HG03439 (cell line): ENCODE data around the gene DNMT3A.
"Not testable (repeated sequence)": the region's sequence is repeated elsewhere in the genome, so short reads cannot be mapped to it uniquely, and the experiment has no call there.

Source experiments
- ATAC-seq: cut with Tn5 transposase; IDR thresholded peaks from one replicate; pipeline ENCODE4 v1.9.1; 2021; ENCODE audit warnings: mild to moderate bottlenecking, moderate library complexity; ENCODE audit not compliant: unreplicated experiment

DNMT3A gene

DNA sequence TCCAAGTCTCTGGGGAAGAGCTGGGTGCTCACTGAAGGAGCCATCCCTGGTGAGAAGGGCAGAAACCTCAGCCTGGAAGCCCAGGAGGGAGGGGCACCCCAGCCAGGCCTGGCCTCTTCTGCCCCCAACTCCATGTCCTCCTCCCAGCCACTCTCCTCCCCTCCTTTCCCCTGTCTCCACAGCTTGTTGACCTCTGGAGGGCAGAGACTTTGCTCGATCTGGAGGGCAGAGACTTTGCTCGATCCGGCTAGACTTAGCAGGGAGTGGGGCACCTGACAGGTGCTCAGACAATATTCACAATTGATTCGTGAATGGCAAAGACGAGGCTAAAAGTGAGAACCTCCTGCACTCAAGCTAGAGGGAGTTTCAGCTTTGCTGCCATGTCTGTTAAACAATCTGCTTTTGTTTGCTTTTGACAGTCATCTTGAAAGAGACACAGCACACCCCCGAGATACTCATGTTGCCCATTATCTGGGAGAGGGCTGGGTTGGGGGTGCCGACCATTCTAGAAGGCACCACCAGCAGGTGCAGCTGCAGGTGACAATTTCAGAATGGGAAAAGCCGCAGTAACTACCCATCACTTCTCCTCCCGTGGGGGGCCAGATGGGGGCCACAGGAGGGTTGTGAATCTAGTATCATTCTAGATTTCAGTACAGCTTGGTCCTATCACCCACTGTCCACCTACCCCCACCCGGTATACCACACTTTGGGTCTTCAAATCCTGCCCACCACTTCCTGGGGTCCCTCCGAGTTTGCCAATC is 54.8 kb downstream of the DNMT3A start:
- no peak for ATAC-seq

DNA sequence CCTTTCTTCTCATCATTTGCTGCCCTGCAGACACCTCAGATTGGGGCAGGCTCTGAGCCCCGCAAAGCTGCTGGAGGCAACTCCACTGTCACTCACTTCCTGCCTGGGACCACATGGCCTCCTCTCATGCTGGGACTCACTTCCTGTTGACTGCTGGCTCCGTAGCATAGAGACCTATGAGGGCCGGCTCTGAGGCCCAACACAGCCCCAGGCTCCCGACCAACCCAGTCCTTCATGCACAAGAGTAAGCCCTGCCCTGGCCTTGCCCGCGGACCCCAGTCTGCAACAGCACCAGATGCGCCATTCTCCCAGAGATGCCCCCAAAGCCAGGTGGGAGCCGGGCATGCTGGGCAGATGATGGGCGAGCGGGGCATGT is 55.7 kb downstream of the DNMT3A start:
- ATAC-seq: no peak

DNA sequence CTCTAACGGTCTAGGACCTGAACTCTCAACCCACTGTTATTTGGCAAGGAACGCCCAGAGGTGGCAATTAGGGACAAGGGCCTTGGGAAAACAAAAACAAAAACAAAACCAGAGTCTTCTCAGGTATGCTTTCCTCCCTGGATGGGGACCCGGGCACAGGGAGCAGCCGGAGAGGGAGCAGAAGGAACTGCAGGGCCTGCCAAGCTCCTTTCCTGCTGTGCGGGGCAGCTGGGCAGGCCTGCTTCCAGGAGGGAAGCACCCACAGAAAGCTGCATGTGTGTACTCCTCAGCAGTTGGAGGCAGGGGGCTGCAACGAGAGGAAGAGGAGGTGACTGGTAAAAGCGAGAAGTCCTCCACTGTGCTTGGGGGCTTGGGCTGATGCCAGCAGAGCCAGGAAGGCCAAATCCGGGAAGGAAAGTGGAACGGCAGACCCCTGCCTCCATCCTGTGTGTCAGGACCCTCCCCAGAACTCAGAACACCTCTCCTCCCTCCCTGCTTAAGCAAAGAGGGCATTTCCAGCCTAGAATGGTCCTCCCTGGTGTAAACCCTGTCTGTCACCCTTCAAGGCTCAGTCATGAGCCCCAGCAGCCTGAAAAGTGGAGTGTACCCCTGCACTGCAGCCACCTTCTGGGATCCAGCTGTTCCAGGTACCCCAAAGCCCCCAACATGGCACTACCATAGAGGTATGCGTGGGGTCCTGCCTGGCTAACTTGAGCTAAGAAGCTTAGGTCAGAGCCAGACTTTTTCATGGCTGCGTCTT is 56.3 kb downstream of the DNMT3A start:
- no peak for ATAC-seq

DNA sequence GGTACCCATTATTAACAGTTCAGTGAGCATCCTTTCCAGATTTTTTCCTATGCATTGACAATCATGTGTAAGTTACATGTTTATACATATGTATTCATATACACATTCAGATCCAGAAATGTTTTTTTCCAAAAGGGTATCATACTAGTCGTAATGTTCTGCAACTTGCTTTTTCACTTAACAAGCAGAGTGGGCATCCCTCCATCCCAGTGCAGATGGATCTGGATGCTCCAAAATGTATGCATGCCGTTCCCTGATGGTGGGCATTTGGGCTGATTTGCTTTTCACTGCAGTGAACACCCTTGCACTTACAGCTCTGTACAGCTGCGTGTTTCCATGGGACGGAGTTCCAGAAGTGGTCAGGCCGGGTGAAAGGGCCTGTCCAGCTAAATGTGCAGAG is 57.0 kb downstream of the DNMT3A start:
- no peak for ATAC-seq

DNA sequence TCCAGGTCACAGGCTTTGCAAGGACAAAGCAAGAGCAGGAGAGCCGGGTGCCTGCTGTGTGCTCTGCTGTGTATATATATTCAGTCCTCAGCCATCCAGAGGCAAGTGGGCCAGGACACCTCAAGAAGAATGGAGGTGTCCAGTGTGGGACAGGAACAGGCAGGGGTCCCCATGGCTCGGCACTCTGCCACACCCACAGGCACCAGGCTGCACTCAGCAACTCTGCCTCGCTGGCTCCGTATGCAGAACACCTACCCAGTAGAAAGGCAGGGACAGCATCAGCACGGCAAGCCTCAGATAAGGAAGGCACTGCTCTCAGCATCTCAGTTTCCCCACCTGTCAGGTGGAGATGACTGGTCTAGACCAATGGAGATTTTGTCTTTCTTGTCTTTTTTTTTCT is 57.8 kb downstream of the DNMT3A start:
- ATAC-seq: no peak

DNA sequence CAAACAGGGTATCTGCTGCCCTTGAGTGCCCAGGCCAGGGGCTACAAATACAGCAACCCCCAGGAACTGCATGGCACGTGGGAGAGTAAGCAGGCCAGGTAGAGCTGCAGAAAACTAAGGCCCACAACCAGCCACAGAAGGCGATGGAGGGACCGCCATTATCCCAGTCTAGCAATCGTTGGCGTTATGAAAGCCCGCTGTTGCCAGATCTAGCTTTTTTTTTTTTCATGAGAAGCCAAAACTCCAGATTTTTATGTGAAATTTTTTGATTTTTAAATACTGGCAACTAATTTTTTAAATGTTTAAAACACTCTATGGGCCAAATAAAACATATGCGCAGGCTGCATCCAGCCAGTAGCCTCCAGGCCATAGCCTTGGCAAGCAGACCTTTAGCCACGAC is 59.8 kb downstream of the DNMT3A start:
- ATAC-seq: no peak

DNA sequence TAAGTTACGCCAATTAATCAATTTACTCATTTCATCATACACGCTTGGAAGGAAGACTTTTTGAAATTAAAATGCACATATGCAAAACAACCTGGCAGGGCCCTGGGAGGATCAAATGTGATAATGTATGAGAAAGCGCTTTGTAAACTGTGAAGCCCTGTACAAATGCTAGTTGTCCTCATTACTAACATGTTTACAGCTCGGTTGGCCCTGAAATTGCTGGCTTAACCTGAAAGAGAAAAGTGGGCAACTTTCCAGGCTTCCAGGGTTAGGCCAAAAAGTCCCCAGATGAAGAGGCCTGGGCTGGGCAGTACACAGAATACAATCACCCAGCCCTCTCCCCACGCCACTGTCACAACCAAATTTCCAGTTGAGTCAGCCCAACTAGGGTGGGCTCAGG is 60.2 kb downstream of the DNMT3A start:
- ATAC-seq: no peak

DNA sequence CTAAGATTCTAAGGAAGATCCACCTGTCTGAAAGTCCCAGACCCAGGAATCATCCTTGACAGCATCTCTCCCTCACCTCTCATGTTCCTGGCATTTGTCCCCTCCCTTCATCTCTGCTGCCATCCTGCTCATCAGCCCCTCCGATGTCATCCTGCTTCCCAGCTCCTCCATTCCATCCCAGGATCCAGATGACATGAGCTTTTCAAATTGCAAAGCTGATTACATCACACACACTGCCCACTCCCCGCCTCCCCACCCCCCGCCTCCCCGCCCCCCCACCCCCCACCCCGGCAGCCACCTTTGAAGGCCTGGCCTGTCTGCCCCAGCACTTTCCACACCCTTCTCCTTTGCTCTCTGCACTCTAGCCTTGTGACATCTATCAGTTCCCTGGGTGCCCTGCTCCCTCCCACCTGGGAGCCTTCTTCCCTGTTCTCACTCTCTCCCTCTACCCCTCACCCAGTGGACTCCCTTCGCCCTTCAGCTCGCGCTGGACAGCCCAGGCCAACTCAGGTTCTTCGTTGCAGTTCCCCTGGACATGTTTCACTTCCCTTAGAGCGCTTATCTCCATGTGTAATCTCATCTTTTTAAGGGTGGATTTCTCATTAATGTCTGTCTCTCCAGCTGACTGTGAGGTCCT is 61.6 kb downstream of the DNMT3A start:
- ATAC-seq: no peak

DNA sequence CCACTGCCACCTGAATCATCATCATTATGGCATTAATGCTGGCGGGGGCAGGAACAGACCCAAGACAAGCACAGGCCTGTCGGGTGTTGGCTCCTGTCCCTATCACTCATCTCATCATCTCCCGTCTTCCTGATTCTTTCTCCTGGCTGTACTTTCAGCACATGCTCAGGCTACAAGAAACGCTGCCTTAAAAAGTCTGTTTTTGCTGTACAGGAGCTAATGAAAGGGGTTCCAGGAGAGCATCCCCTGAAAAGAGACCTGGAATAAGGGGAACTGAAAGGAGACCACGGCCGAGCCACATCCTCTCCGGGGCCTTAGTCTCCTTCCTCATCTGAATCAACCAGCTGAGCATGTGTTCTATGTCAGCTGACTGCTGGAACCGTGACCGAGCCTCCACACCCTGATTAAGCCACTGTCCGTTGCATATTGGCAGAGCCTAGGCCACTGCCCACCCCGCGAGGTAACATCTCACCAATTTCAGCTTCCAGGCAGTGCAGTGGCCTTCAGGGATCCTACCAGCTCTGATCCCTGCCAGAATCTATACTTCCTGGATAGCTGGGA is 62.6 kb downstream of the DNMT3A start:
- ATAC-seq: peak; percentile 59

DNA sequence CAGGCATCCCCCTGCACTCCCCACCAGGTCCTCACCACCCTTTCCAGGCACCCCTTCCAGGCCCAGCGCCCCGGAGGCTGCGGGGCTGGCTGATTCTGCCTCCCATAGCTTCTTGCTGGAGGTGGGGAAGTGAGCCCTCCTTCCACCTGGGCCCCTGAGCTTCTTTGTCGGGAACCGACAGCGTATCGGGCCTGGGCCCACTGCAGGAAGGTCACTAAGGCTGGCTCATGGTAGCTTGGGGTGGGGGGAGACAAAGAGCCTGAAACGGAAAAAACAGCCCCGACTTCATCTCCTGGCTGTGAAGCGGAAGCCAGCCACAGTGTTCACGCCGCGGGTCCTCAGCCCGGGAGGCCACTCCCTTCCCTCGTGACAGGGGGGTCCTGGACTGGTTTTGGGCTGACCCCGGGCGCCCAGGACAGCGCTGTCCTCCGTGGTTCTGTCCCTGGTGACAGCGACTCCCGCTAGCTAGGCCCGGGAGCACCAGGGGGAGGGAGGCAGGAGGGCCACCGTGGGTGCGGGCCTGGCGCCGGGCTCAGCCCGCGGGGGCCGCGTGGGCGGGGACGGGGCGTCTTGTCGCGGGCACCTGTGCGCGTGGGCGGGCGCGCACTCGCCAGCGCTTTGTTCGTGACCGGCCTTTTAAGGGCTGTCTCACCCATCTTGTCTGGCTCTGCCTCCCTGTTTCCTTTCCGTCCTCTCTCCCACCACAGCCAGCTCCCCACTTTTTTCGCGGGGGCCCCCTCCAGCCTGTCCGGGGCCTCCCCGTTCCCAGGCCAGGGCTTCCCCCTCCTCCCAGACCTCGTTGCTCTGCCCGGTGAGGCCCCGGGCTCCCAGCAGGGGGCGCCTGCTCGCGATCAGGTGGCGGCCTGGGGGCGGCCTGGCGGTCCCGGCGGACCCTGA is 64.9 kb downstream of the DNMT3A start:
- ATAC-seq: peak; percentile 51

DNA sequence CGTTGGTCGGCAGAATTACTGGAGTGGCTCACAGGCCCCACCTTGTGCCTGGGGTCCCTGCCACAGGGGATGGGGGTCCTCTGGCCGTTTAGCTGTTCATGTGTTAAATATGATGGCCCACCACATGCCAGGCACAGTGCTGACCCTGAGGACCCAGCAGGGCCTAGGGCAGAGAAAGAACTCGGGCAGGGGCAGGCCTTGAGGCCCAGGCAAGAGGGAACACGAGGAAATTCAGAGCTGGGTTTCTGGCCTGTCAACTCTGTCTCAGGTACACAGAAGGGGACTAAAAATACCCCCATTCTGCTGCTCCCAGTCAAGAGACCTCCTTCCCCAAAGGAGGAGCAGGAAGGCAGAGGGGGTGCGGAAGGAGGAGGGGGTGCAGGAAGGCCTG is 66.2 kb downstream of the DNMT3A start:
- no peak for ATAC-seq

DNA sequence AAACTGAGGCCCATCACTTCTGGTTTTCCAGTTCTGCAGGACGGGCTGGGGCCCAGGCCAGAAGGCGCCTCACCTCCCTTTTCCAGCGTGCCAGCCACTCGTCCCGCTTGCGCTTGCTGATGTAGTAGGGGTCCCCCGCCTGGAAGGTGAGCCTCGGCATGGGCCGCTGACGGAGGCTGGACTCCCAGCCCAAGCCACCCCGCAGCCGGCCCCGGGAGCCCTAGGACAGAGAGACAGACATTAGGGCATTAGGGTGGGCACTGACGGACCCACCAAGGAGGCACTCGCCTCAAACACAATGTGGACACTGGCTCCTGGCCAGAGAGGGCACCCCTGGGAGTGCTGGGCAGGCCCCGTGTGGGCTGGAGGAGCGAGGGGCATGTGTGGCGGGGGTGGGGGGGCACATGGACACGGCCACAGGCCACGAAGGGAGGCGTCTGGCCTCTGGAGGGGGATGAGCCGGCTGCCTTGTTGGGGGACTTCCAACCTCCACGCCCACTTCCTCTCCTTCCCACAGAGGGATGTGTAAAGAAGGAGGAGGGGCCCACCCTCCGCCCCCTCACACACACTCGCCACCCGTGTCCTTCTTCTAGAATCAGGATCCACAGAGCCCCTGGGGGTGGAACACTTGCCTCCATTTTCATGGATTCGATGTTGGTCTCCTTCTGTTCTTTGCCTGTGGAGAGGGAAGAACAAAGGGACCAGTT is 66.7 kb downstream of the DNMT3A start:
- ATAC-seq: no peak

DNA sequence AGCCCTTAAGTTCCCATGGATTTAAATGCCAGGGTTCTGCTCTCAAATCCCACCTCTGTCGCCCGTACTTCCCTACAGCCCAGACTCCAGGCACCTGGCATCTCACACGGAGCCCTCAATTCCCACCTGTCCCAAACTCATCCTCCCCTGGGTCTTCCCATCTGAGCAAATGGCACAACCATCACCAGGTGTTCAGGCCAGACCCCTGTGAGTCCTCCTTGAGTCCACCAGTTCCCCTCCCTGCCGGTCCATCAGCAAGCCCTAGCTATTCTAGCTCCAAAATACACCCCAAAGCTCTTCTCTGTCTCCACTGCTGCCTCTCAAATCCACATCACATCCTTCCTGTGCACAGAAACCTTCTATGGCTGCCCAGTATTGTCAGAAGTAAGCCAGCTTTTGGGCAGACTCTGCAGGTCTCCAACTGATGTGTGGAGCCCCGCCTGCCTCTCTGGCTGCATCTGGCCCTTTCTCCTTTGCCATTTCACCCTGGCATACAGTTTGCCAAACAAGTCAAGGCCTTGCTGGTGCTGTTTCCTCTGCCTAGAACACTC is 67.7 kb downstream of the DNMT3A start:
- no peak for ATAC-seq

DNA sequence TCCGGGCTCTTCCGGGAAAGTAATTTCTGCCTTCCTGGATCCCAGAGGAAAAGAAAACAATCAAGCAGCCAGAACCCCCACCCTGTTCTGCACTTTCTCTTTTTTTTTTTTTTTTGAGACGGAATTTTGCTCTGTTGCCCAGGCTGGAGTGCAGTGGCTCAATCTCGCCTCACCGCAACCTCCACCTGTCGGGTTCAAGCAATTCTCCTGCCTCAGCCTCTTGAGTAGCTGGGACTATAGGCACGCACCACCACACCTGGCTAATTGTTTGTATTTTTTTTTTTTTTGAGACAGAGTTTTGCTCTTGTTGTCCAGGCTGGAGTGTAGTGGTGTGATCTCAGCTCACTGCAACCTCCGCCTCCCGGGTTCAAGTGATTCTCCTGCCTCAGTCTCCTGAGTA is 69.0 kb downstream of the DNMT3A start:
- not testable (repeated sequence) for ATAC-seq

DNA sequence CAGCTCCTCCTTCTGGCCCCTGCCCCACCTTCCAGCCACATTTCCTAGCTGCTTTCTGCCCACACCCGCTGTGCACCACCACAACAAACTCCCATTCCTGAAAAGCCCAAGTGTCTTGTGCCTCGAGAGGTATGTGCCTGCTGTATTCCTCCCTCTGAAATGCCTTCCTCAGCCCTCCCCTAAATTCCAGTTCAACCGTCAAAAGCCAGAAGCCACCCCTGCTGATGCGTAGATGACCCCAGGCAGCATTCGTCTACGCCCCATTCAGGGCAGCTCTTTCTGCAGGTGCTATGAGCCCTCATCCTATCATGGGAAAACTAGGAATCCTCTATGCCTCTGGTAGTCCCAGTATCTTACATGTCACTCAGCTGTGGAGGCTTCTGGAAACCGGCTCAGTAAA is 71.7 kb downstream of the DNMT3A start:
- ATAC-seq: no peak

DNA sequence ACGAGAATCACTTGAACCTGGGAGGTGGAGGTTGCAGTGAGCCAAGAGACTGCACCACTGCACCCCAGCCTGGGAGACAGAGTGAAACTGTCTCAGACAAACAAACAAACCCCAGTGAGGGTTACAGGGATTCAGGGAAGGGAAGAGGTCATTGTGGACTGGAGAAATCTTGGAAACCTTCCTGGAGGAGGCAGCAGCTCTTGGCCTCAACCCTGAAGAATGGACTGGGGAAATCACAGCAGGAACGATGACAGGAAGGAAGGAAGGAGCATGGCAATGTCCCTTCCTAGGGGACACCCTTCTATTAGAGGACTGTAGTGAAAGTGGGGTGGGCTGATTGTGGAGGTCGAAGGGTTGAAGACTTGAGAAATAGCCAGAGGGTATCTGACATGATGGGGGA is 72.5 kb downstream of the DNMT3A start:
- ATAC-seq: no peak

DNA sequence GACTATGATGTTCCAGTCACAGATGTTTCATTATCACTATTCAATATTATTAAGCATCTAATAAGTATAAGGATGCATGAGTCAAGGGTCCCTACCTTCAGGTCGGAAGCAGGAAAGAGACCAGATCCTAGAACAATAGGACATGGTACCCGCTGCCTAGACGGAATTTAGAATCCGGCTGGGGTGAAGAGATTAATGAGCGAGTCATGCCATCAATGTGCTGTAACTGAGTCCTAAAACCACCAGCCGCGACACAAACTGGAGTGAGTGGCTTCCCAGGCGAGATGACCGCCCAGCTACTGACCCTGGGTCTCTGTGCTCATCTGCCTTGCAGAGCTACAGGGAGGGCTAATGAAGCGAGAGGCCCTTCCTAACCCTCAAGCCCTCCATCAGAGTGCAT is 73.6 kb downstream of the DNMT3A start:
- ATAC-seq: no peak

DNA sequence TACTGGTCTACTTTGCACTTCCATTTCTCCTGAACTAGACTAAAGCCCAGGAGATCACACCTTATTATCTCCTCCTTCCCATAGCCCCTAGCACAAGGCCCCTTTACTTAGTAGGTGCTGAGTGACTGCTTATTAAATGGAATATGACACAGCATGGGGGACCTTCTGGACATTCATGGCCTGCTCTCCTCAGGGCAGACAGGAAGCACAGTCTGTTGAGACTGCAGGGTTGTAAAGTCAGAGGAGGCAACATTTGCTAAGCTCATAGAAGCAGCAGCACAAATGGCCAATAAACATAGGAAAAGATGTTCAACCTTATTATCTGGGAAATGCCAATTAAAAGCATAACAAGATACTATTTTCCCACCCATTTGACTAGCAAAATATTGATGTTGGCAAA is 75.3 kb downstream of the DNMT3A start:
- no peak for ATAC-seq

DNA sequence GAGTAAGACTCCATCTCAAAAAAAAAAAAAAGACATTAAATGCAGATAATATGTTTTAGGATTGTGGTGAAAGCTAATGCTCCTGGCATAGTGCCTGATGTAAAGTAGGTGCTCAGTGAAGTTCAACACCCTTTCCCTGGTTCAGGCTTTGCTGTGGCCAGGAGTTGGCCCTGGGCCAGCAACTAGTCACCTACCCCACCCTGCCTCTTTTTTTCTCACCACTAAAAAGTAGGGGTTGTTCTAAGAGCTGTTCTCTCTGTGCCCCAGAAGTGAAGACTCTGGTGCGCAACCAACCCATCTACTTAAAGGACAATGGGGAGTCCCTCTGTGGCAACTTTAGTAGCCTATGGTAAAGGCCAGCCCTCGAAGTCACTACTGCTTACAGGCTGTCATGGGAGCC is 75.9 kb downstream of the DNMT3A start:
- no peak for ATAC-seq

DNA sequence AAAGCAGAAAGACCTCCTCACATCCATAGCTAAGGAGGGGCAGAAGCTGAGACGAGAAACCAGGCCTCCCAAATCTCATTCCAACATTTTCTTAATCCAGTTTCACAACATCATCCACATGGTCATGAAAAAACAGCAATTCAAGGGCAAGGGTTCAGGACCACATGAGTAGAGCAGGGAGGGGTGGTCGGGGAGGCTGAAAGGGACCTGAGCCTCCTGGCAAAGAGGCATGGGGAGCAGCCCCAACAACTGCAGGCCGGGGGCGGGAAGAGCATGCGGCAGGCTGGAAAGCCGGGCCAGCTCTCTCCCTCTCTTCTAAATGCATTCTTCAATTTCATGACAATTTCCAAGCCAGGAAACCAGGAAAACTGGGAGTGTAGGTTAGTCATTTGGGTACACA is 76.7 kb downstream of the DNMT3A start:
- ATAC-seq: no peak
